Prostate gland (tissue), 2 donors: Measurements from ENCODE around the gene KRTAP10-11.

ENCODE experiments used
- POLR2A ChIP-seq: fragments of 450-650 bp; IDR thresholded peaks from one replicate; pipeline ENCODE4 v1.6.1; 2016; ENCODE audit warnings: antibody characterized with exemption, mild to moderate bottlenecking
- POLR2AphosphoS5 ChIP-seq: sonication (generic); formaldehyde crosslinking; IDR thresholded peaks from one replicate; pipeline ENCODE4 v1.6.1; 2017; ENCODE audit warnings: antibody characterized with exemption
- TF ChIP-seq, protein P1 (sequence below), 4 experiments: fragments of 200-600 bp in 2 of 4; fragments of 450-650 bp in 2 of 4; sonication (generic) in 2 of 4; IDR thresholded peaks; 1 replicate in 3 of 4; 2 replicates in 1 of 4; pipeline ENCODE4 v1.5.1; 2016 to 2019; ENCODE audit warnings: antibody characterized with exemption in 4 of 4, mild to moderate bottlenecking in 2 of 4, moderate library complexity in 2 of 4

DNA sequence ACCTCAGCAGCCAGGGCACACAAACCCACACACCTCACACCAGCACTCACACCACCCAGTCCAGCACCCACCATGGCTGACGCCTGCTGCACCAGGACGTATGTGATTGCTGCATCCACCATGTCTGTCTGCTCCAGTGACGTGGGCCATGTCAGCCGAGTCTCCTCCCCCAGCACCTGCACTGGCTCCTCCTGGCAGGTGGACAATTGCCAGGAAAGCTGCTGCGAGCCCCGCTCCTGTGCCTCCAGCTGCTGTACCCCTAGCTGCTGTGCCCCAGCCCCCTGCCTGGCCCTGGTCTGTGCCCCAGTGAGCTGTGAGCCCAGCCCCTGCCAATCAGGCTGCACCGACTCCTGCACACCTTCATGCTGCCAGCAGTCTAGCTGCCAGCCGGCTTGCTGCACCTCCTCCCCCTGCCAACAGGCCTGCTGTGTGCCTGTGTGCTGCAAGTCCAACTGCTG, 34.2 kb upstream of the KRTAP10-11 start, which contains the start of gene KRTAP10-8:
- TF ChIP-seq, protein P1, sequence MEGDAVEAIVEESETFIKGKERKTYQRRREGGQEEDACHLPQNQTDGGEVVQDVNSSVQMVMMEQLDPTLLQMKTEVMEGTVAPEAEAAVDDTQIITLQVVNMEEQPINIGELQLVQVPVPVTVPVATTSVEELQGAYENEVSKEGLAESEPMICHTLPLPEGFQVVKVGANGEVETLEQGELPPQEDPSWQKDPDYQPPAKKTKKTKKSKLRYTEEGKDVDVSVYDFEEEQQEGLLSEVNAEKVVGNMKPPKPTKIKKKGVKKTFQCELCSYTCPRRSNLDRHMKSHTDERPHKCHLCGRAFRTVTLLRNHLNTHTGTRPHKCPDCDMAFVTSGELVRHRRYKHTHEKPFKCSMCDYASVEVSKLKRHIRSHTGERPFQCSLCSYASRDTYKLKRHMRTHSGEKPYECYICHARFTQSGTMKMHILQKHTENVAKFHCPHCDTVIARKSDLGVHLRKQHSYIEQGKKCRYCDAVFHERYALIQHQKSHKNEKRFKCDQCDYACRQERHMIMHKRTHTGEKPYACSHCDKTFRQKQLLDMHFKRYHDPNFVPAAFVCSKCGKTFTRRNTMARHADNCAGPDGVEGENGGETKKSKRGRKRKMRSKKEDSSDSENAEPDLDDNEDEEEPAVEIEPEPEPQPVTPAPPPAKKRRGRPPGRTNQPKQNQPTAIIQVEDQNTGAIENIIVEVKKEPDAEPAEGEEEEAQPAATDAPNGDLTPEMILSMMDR (IDR thresholded peaks at IDR 0.05), result no peak
- TF ChIP-seq POLR2A (no peak), POLR2AphosphoS5 (no peak)
